GM21528 (cell line): ENCODE data around the gene KCNG2.

Experiments used
- ATAC-seq: cut with Tn5 transposase; IDR thresholded peaks from one replicate; pipeline ENCODE4 v1.9.1; 2021; ENCODE audit warnings: mild to moderate bottlenecking, moderate library complexity; ENCODE audit not compliant: unreplicated experiment, low FRiP score

The KCNG2 gene

GRCh38 chr18:79947054-79947755 lies 149.5 kb downstream of the KCNG2 start:
- no peak for ATAC-seq

DNA sequence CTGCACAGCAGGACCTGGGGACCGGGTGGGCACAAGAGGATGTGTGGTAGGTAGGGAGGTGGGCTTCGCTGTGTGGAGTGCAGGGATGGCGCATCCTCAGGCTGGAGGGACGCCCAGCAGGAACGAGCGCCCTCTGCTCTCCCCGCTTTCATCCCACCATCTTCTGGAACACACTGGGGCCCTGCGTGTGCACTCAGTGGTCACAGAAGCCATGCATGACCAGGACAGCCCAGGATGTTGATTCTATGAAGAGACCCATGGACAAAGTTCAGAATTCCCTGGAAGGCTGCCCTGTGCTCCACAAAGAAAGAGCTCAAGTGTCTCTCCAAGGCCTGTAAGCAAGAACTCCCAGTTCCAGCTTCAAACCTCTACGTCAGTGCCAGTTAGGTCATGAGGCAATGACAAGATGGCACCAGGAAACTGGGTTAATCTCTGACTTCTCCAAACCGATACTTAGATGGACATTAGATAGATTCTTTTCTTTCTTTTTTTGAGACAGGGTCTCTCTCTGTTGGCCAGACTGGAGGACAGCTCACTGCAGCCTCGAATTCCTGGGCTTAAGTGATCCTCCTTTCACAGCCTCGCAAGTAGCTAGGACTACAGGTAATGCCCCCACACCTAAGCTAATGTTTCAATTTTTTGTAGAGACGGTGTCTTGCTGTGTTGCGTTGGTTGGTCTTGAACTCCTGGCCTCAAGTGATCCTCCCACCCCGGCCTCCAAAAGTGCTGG lies 150.3 kb downstream of the KCNG2 start:
- no peak for ATAC-seq

DNA sequence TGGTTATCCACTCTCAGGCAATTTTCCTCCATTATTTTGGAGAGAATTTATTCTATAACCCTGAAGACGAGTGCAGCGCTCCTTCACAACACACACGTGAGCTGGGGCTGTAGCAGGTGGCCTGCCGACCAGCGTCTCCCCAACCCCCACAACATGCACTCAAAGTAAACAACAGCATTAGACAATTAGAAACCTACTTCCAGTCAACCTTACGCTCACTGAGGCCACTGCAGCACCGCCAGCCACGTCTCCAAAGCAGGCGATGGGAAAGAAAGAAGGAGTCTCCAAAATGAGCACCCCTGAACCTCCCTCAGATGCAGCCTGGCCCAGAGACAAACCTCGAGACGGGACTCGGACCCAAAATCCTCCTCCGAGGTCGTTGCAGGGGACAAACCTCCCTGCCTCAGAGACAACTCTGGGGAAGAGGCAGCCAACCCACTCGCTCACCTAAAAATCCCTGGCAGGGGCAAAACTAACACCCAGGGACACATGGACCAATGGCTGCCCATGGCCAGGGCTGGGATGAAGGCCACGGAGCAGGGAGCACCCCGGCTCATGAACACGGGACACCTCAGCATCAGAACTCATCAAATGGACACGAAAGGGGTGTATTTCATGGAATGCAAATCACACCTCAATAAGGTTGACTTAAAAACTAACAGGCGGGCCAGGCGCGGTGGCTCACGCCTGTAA lies 151.1 kb downstream of the KCNG2 start:
- no peak for ATAC-seq
